Glutamatergic neuron (in vitro differentiated cells): Measurements from ENCODE around the gene DUSP16. TPM values are rescaled to one million over a fixed set of nuclear protein-coding genes. Genes with fewer than 3 reads are reported as not detected.

ENCODE experiments used
- DNase-seq: peaks from one replicate; pipeline ENCODE4 v3.0.0; 2022
- H3K27ac Mint-ChIP-seq: one replicate; pipeline ENCODE4 v1.8.0; 2020; ENCODE audit warnings: mild to moderate bottlenecking, mixed read lengths, inconsistent platforms; ENCODE audit not compliant: unreplicated experiment
- H3K27me3 Mint-ChIP-seq: one replicate; pipeline ENCODE4 v1.8.0; 2020; ENCODE audit warnings: mild to moderate bottlenecking, moderate library complexity, mixed read lengths, inconsistent platforms; ENCODE audit not compliant: unreplicated experiment
- H3K36me3 Mint-ChIP-seq: one replicate; pipeline ENCODE4 v1.8.0; 2020; ENCODE audit warnings: mild to moderate bottlenecking, mixed read lengths, inconsistent platforms; ENCODE audit not compliant: unreplicated experiment
- H3K4me1 Mint-ChIP-seq: one replicate; pipeline ENCODE4 v1.8.0; 2020; ENCODE audit warnings: mild to moderate bottlenecking, low read depth, mixed read lengths, inconsistent platforms; ENCODE audit not compliant: unreplicated experiment
- H3K4me3 Mint-ChIP-seq: one replicate; pipeline ENCODE4 v1.8.0; 2020; ENCODE audit warnings: mild to moderate bottlenecking, mixed read lengths, inconsistent platforms; ENCODE audit not compliant: unreplicated experiment
- H3K9me3 Mint-ChIP-seq: one replicate; pipeline ENCODE4 v1.8.0; 2020; ENCODE audit warnings: mild to moderate bottlenecking, moderate library complexity, mixed read lengths, inconsistent platforms; ENCODE audit not compliant: unreplicated experiment
- total RNA-seq: library from RNA; stranded (reverse); fragmentation: NEBNext Ultra II Directional; extraction: Animal tissue kit (Norgen Biotek cat#: 25700); gene quantifications from one replicate; pipeline ENCODE4 v1.2.1, GENCODE V29; 2021; ENCODE audit not compliant: unreplicated experiment
- TF ChIP-seq, protein P1 (sequence below): fragments of 200-600 bp; sonication (generic); IDR thresholded peaks from one replicate; pipeline ENCODE4 v1.5.0; 2021; ENCODE audit not compliant: partially characterized antibody, unreplicated experiment

The DUSP16 gene
- total RNA-seq, 1 donor from 2014 or later: 39.0 TPM

DNA sequence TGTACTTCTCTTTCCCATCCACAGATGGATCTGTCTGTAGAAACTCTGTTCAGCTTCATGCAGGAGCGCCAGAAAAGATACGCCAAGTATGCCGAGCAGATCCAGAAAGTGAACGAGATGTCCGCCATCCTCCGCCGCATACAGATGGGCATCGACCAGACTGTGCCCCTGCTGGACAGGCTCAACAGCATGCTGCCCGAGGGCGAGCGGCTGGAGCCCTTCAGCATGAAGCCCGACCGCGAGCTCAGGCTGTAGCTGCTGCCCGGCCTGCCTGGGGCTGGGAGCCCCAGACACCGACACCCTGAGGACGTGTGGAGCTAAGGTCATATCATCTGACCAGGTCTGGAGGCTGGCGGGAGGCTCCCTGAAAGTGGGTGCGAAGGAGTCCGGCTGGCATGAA lies 97.1 kb downstream of the DUSP16 start:
- no peak for DNase-seq
- H3K4me3 Mint-ChIP-seq: no peak overlapping the region
- H3K27me3 Mint-ChIP-seq: peaks cover 2% of the 10 kb centered on the region
- H3K36me3 Mint-ChIP-seq: peaks cover 17% of the 10 kb centered on the region
- peaks cover 3% of the 10 kb centered on the region for H3K9me3 Mint-ChIP-seq
- peaks cover 4% of the 10 kb centered on the region for H3K4me1 Mint-ChIP-seq
- TF ChIP-seq, protein P1, sequence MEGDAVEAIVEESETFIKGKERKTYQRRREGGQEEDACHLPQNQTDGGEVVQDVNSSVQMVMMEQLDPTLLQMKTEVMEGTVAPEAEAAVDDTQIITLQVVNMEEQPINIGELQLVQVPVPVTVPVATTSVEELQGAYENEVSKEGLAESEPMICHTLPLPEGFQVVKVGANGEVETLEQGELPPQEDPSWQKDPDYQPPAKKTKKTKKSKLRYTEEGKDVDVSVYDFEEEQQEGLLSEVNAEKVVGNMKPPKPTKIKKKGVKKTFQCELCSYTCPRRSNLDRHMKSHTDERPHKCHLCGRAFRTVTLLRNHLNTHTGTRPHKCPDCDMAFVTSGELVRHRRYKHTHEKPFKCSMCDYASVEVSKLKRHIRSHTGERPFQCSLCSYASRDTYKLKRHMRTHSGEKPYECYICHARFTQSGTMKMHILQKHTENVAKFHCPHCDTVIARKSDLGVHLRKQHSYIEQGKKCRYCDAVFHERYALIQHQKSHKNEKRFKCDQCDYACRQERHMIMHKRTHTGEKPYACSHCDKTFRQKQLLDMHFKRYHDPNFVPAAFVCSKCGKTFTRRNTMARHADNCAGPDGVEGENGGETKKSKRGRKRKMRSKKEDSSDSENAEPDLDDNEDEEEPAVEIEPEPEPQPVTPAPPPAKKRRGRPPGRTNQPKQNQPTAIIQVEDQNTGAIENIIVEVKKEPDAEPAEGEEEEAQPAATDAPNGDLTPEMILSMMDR: no peak
- no peak overlapping the region for H3K27ac Mint-ChIP-seq

DNA sequence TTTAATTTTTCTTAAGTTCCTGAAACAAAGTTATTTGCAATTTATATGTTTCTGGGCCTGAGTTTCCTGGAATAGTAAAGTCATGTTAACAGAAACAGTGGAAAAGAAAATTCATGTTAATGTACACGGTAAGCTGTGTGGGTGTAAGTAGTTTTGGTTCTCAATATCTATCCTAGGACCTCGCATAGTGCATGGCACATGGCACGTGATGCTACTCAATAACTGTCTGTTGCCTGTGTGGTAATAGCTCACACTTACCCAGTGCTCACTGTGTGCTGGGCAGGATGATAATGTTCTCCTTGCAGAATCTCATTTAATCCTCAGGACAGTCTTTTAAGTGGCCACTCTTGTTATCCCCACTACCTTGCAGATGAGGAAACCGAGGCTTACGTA lies 100.7 kb downstream of the DUSP16 start:
- peaks cover 4% of the 10 kb centered on the region for H3K4me1 Mint-ChIP-seq
- no peak overlapping the region for H3K27ac Mint-ChIP-seq
- TF ChIP-seq, protein P1: no peak
- H3K4me3 Mint-ChIP-seq: no peak overlapping the region
- H3K9me3 Mint-ChIP-seq: peaks cover 3% of the 10 kb centered on the region
- H3K36me3 Mint-ChIP-seq: no peaks in the 10 kb centered on the region
- no peak for DNase-seq
- H3K27me3 Mint-ChIP-seq: no peaks in the 10 kb centered on the region

DNA sequence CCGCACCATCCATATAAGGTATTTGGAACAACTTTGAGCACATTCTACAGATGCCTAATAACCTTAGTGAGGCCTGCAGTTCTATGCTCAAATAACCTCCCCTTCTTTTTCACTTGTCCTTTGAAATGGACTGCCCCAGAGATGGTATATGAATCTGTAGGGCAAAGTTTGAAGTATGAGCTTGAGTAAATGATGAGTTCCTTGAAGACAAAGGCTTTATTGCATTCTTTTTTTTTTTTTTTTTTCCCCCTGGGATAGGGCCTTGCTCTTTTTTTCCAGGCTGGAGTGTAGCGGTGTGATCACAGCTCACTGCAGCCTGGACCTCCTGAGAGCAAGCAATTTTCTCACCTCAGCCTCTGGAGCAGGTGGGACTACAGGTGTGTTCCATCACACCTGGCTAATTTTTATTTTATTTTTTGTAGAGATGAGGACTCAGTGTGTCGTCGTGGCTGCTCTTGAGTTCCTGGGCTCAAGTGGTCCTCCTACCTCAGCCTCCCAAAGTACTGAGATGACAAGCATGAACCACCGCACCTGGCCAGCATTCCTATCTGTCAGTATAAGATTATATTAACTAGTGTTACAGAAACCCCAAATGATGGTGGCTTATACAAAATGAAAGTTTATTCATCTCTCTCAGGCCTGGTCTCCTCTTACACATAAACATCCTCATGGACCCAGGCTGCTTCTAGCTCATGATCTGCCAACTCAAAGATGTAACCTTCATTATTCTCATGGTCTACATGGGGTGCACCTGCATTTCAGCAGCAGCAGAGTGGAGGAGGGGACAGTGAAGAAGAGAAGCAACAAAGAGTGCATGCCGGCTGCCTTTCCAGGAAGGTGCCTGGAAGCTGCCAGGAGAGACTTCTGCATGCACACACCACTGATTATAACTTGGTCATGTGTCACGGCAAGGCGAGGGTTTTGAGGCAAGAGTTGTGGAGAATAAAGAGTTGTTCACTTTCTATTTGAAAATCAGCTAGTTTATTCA lies 101.4 kb downstream of the DUSP16 start:
- TF ChIP-seq, protein P1: no peak
- H3K27me3 Mint-ChIP-seq: no peaks in the 10 kb centered on the region
- peaks cover 4% of the 10 kb centered on the region for H3K4me1 Mint-ChIP-seq
- no peak for DNase-seq
- no peaks in the 10 kb centered on the region for H3K36me3 Mint-ChIP-seq
- peaks cover under 1% of the 10 kb centered on the region for H3K9me3 Mint-ChIP-seq
- H3K27ac Mint-ChIP-seq: no peak overlapping the region
- H3K4me3 Mint-ChIP-seq: no peak overlapping the region

DNA sequence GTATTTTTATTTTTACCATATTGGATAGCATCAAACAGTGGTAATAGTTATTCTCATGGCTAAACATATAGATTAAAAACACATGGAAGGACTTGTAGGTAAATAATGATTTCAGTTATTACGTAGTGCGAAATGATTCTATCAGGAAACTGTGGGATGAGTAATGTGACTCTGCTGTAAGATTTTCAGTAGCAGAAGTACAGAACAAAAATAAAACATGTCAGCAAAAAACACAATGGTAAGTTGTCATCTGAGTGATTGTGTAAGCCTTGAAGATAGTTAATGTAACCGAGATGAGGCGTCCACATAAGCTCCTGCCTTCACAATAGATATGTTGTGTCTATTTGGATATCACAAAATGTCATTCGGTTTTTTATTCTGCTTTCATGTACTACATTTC lies 106.0 kb downstream of the DUSP16 start:
- TF ChIP-seq, protein P1: no peak
- Mint-ChIP-seq H3K27me3 (no peaks in the 10 kb centered on the region), H3K36me3 (no peaks in the 10 kb centered on the region), H3K4me1 (peaks cover 4% of the 10 kb centered on the region), H3K4me3 (no peak overlapping the region), H3K27ac (no peak overlapping the region), H3K9me3 (no peaks in the 10 kb centered on the region)
- no peak for DNase-seq

DNA sequence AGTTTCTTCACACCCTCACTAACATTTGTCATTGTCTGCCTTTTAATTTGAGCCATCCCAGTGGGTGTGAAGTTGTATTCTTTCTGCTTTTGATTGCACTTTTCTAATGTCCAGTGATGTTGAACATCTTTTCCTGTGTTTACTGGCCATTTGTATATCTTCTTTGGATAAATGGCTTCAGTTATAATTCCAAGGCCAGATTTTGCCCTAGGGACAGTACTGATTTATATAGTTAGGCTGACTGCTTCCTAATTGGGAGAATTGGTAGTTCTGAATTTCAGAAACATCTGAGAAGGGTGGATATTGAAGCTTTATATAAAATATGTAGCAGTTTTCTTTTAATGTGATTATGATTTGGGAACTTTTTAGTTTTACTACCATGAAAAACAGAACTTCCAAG lies 108.3 kb downstream of the DUSP16 start:
- Mint-ChIP-seq H3K4me1 (no peaks in the 10 kb centered on the region), H3K36me3 (no peaks in the 10 kb centered on the region), H3K27me3 (peaks cover 2% of the 10 kb centered on the region), H3K9me3 (no peaks in the 10 kb centered on the region), H3K27ac (no peak overlapping the region), H3K4me3 (no peak overlapping the region)
- TF ChIP-seq, protein P1: no peak
- no peak for DNase-seq
